CD8-positive, alpha-beta memory T cell (primary cell): Measurements from ENCODE around the gene SLC2A1. TPM values are rescaled to one million over a fixed set of nuclear protein-coding genes. Genes with fewer than 3 reads are reported as not detected.

Experiments used
- CTCF ChIA-PET: fragments of 350-600 bp; sonication (Branson Sonifier 250); formaldehyde crosslinking; loops from one replicate; lab custom pipeline; 2021; ENCODE audit warnings: antibody characterized with exemption; lab: Charles Lee
- POLR2A ChIA-PET: fragments of 350-600 bp; sonication (Branson Sonifier 250); formaldehyde crosslinking; loops from one replicate; lab custom pipeline; 2021; ENCODE audit warnings: antibody characterized with exemption; lab: Charles Lee
- DNase-seq, 5 donors: peaks; one replicate each; pipeline versions ENCODE4 v3.0.0 to v3.0.0-alpha.2; 2020 to 2022; ENCODE audit warnings: mixed read lengths in 1 of 5
- H3K27ac ChIP-seq: one replicate; pipeline ENCODE4 v1.7.0; 2013; ENCODE audit warnings: low read depth, mild to moderate bottlenecking, low read length, moderate library complexity
- H3K27me3 ChIP-seq: 2 replicates; pipeline ENCODE4 v1.7.0; 2013; ENCODE audit warnings: low read length, mild to moderate bottlenecking; ENCODE audit not compliant: insufficient read depth, poor library complexity, severe bottlenecking
- H3K36me3 ChIP-seq: 2 replicates; pipeline ENCODE4 v1.7.0; 2013; ENCODE audit warnings: mild to moderate bottlenecking, low read length, moderate library complexity; ENCODE audit not compliant: insufficient read depth
- H3K4me1 ChIP-seq: 2 replicates; pipeline ENCODE4 v1.7.0; 2013; ENCODE audit warnings: mild to moderate bottlenecking, low read length, moderate library complexity; ENCODE audit not compliant: insufficient read depth
- H3K4me3 ChIP-seq: 2 replicates; pipeline ENCODE4 v1.7.0; 2013; ENCODE audit warnings: mild to moderate bottlenecking, low read length
- H3K9me3 ChIP-seq: 2 replicates; pipeline ENCODE4 v1.7.0; 2013; ENCODE audit warnings: mild to moderate bottlenecking, low read length
- H3K27ac Mint-ChIP-seq, 8 donors: one replicate each; pipeline ENCODE4 v1.8.0; 2020 to 2021; ENCODE audit warnings: mixed read lengths in 8 of 8, mild to moderate bottlenecking in 6 of 8, inconsistent platforms in 3 of 8, moderate library complexity in 3 of 8
- H3K27me3 Mint-ChIP-seq, 2 donors: one replicate each; pipeline ENCODE4 v1.8.0; 2020 to 2021; ENCODE audit warnings: mixed read lengths in 2 of 2, mild to moderate bottlenecking in 1 of 2, moderate library complexity in 1 of 2
- H3K36me3 Mint-ChIP-seq, 3 donors: one replicate each; pipeline ENCODE4 v1.8.0; 2020 to 2021; ENCODE audit warnings: mixed read lengths in 3 of 3, inconsistent platforms in 1 of 3, mild to moderate bottlenecking in 1 of 3
- H3K4me1 Mint-ChIP-seq, 3 donors: one replicate each; pipeline ENCODE4 v1.8.0; 2020 to 2021; ENCODE audit warnings: mixed read lengths in 3 of 3, inconsistent platforms in 1 of 3, mild to moderate bottlenecking in 1 of 3
- H3K4me3 Mint-ChIP-seq, 7 donors: one replicate each; pipeline ENCODE4 v1.8.0; 2020 to 2021; ENCODE audit warnings: mixed read lengths in 7 of 7, mild to moderate bottlenecking in 6 of 7, moderate library complexity in 4 of 7, inconsistent platforms in 2 of 7
- H3K9me3 Mint-ChIP-seq, 5 donors: one replicate each; pipeline ENCODE4 v1.8.0; 2020 to 2022; ENCODE audit warnings: mixed read lengths in 5 of 5, mild to moderate bottlenecking in 3 of 5, moderate library complexity in 2 of 5, inconsistent platforms in 1 of 5
- polyA plus RNA-seq: library from polyadenylated mRNA; unstranded; fragments of 300-500 nt; fragmentation: Illumina TruSeq; gene quantifications from one replicate; pipeline ENCODE4 v1.2.3, GENCODE V29; 2021
- total RNA-seq, 2 experiments: library from RNA; stranded (reverse); gene quantifications; one replicate each; pipeline ENCODE4 v1.2.3, GENCODE V29; 2021

Gene SLC2A1
- total and polyA plus RNA-seq, 3 experiments from 2014 or later, result 42.6 to 108 (median 103) TPM

DNA sequence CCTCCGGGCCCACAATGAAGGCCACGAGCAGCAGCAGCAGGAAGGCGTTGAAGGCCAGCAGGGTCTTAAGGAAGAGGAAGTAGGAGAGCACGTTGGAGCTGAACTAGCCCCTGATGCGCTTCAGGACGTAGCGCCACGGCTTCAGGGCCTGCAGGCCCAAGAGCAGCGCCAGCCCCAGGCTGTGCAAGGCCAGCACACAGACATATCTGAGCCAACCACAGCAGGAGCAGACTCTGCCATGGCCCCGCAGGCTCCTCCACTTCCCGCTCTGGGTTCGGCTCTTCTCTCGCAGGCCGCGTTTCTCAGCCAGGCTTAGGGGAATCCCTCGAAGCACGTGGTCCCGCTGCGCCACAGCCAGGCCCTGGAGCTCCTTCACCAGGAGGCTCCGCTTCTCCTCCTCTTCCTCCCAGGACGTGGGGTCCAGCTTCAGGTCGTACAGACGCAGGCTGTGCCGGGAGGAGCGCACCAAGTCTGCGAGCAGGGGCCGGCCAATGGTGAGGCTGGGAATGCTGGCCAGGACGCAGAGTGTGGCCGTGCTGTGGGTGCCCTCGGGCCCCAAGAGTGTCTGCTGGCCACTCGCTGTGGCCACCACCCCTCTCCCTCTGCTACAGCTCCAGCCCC lies 70.5 kb downstream of the SLC2A1 start:
- no peak for DNase-seq
- no peaks in the 10 kb centered on the region for H3K9me3 Mint-ChIP-seq
- Histone ChIP-seq H3K9me3 (no peaks in the 10 kb centered on the region), H3K36me3 (no peaks in the 10 kb centered on the region), H3K4me1 (no peaks in the 10 kb centered on the region), H3K27ac (no peak overlapping the region), H3K27me3 (no peaks in the 10 kb centered on the region), H3K4me3 (no peak overlapping the region)
- ChIA-PET POLR2A (no interaction called here), CTCF (interaction anchor here (0.6 to 1.6 kb wide), 2 partner anchors 25 to 166 kb away, joined by 3 read pairs; no protein-coding TSS in a partner anchor)
- peaks cover 2 to 23% of the 10 kb centered on the region in 2 donors for H3K27me3 Mint-ChIP-seq
- H3K27ac Mint-ChIP-seq, result peak overlapping the region in 1 of 8 donors; percentile 47
- no peaks in the 10 kb centered on the region for H3K4me1 Mint-ChIP-seq
- H3K36me3 Mint-ChIP-seq, result peaks cover 0 to 2% (median 0%) of the 10 kb centered on the region in 3 donors
- H3K4me3 Mint-ChIP-seq, result no peak overlapping the region

DNA sequence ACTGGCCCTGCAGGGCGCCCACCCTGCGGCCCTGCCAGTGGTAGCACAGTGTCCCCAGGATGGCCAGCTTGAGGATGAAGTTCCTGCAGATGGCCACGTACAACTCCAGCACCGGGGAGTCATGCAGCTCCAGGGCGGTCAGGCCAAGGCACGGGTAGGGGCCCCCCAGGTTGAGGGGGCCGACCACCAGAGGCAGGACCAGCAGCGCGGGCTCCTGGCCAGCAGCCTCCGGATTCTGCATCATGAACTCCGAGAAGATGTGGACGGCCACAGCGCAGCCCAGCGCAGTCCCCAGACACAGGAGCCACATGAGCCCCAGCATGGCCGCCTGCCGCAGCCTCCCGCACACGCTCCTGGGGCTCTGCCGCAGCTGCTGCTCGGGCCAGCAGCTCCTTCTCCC lies 71.3 kb downstream of the SLC2A1 start:
- Histone ChIP-seq H3K27me3 (no peaks in the 10 kb centered on the region), H3K36me3 (no peaks in the 10 kb centered on the region), H3K9me3 (no peaks in the 10 kb centered on the region), H3K4me3 (no peak overlapping the region), H3K27ac (no peak overlapping the region), H3K4me1 (no peaks in the 10 kb centered on the region)
- Mint-ChIP-seq H3K9me3 (no peaks in the 10 kb centered on the region), H3K36me3 (peaks cover 0 to 2% (median 0%) of the 10 kb centered on the region in 3 donors), H3K4me3 (no peak overlapping the region), H3K27me3 (peaks cover 2 to 21% of the 10 kb centered on the region in 2 donors), H3K4me1 (no peaks in the 10 kb centered on the region), H3K27ac (no peak overlapping the region)
- ChIA-PET POLR2A (no interaction called here), CTCF (interaction anchor here (1.6 kb wide), 1 partner anchor 26 kb away, joined by 3 read pairs; no protein-coding TSS in a partner anchor)
- DNase-seq, result no peak

DNA sequence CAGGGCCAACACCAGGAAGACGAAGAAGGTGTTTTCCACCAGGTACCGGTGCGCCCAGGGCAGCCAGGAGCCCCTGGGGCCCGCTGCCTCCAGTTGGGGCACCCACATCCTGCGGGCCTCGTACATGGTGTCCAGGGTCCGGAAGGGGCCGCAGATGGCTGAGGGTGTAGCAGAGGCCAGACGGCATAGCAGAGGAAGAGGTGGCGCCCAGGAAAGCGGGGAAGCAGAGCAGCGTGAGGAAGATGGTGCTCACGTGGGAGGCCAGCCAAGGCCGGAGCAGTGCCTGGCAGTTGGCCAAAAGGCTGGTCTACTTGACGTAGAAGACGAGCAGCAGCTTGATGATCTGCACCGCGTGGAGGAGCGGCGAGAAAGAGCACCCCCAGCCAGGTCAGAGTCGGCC lies 71.9 kb downstream of the SLC2A1 start:
- Mint-ChIP-seq H3K4me1 (no peaks in the 10 kb centered on the region), H3K27me3 (peaks cover 2 to 19% of the 10 kb centered on the region in 2 donors), H3K36me3 (peaks cover 0 to 2% (median 0%) of the 10 kb centered on the region in 3 donors), H3K9me3 (no peaks in the 10 kb centered on the region), H3K4me3 (no peak overlapping the region), H3K27ac (no peak overlapping the region)
- no peak for DNase-seq
- H3K27ac ChIP-seq, result no peak overlapping the region
- CTCF ChIA-PET, result interaction anchor here (1.6 kb wide), 1 partner anchor 27 kb away, joined by 3 read pairs; no protein-coding TSS in a partner anchor
- H3K36me3 ChIP-seq, result no peaks in the 10 kb centered on the region
- no peaks in the 10 kb centered on the region for H3K4me1 ChIP-seq
- H3K9me3 ChIP-seq, result no peaks in the 10 kb centered on the region
- no peaks in the 10 kb centered on the region for H3K27me3 ChIP-seq
- POLR2A ChIA-PET, result no interaction called here
- H3K4me3 ChIP-seq, result no peak overlapping the region

DNA sequence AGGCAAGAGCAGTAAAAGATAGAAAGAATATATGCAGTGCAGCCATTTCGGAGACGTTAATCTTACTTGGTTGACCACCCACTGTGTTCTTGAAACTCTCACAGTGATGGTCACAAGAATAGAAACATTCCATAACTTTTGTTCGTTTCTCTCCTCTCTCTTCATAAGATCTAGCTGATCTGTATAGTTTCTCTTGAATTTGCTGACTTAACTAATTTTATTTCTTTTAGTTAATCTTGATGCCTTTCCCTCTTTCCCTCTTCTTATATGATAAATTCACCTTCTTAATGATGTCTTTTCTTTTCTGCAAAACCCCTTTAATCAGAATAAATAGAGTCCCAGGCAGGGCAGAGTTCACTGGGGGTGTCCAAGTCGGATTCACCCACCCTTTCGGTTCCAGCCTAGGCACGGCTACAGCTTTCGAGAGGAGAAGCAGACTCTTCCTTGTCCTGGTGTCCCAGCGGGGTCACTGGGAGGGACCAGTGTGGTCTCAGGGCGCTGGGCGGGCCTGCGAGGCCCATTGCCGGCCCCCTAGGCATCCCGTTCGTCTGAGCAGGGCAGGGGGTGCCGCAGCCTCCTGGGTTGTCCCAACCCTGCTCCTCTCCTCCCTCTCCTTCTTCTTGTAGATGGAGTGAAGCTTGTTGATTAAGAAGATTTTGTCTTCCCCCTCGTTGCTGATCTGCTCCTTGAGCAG lies 72.5 kb downstream of the SLC2A1 start:
- H3K36me3 Mint-ChIP-seq, result no peaks in the 10 kb centered on the region
- H3K27ac ChIP-seq, result no peak overlapping the region
- no peak for DNase-seq
- H3K4me3 ChIP-seq, result no peak overlapping the region
- H3K9me3 Mint-ChIP-seq, result no peaks in the 10 kb centered on the region
- H3K4me1 ChIP-seq, result no peaks in the 10 kb centered on the region
- ChIA-PET CTCF (no interaction called here), POLR2A (no interaction called here)
- no peaks in the 10 kb centered on the region for H3K4me1 Mint-ChIP-seq
- no peaks in the 10 kb centered on the region for H3K36me3 ChIP-seq
- H3K27me3 ChIP-seq, result no peaks in the 10 kb centered on the region
- H3K4me3 Mint-ChIP-seq, result no peak overlapping the region
- no peak overlapping the region for H3K27ac Mint-ChIP-seq
- H3K27me3 Mint-ChIP-seq, result peaks cover 2 to 22% of the 10 kb centered on the region in 2 donors
- no peaks in the 10 kb centered on the region for H3K9me3 ChIP-seq

DNA sequence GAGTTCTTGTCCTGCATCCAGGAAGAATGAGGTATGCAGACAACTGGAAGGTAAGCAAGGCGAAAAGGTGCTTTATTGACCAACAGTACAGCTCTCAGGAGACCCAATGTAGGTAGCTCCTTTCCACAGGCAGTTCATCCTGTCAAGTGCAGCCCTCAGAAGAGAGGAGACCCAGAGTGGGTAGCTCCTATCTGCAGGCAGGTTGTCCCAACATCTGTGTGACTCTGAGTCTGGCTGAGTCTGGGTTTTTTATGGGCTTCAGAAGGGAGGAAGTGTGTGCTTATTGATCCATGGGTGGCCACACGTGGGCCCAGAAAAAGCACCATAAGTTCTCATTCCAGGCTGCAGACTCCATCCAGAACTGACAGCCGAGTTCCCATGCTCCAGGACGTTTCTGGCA lies 78.3 kb downstream of the SLC2A1 start:
- Histone ChIP-seq H3K27me3 (no peaks in the 10 kb centered on the region), H3K27ac (no peak overlapping the region), H3K4me1 (no peaks in the 10 kb centered on the region), H3K4me3 (no peak overlapping the region), H3K9me3 (no peaks in the 10 kb centered on the region), H3K36me3 (no peaks in the 10 kb centered on the region)
- Mint-ChIP-seq H3K4me3 (no peak overlapping the region), H3K36me3 (no peaks in the 10 kb centered on the region), H3K27ac (no peak overlapping the region), H3K27me3 (peaks cover 14 to 32% of the 10 kb centered on the region in 2 donors), H3K4me1 (no peaks in the 10 kb centered on the region), H3K9me3 (no peaks in the 10 kb centered on the region)
- no peak for DNase-seq
- ChIA-PET POLR2A (no interaction called here), CTCF (no interaction called here)

DNA sequence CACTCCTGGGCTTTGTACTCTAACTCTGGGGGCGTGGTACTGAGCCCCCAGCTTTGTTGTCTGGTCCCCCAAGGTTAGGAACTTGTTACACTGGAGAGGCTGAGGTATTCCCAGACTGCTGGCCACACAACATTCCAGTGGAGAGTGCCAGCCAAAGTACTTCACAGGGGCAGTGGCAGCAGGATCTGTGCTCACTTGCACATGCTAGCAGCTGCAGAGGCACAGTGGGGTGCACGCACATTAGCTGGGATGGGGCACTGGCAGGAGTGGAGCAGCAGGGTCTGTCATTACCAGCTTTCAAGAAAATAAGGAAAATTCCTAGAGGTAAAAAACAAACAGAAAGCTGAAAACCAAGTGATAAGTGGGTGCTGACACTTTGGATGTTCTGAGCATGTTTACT lies 81.3 kb downstream of the SLC2A1 start:
- H3K9me3 ChIP-seq, result no peaks in the 10 kb centered on the region
- CTCF ChIA-PET, result interaction anchor here (1.0 kb wide), 1 partner anchor 196 kb away, joined by 3 read pairs; no protein-coding TSS in a partner anchor
- H3K9me3 Mint-ChIP-seq, result peaks cover 0 to 8% (median 0%) of the 10 kb centered on the region in 5 donors
- no peaks in the 10 kb centered on the region for H3K4me1 Mint-ChIP-seq
- no peak for DNase-seq
- H3K27me3 ChIP-seq, result no peaks in the 10 kb centered on the region
- H3K36me3 Mint-ChIP-seq, result no peaks in the 10 kb centered on the region
- POLR2A ChIA-PET, result no interaction called here
- no peak overlapping the region for H3K27ac Mint-ChIP-seq
- H3K4me1 ChIP-seq, result no peaks in the 10 kb centered on the region
- no peak overlapping the region for H3K4me3 ChIP-seq
- no peak overlapping the region for H3K4me3 Mint-ChIP-seq
- no peak overlapping the region for H3K27ac ChIP-seq
- H3K36me3 ChIP-seq, result no peaks in the 10 kb centered on the region
- peaks cover 12 to 19% of the 10 kb centered on the region in 2 donors for H3K27me3 Mint-ChIP-seq

DNA sequence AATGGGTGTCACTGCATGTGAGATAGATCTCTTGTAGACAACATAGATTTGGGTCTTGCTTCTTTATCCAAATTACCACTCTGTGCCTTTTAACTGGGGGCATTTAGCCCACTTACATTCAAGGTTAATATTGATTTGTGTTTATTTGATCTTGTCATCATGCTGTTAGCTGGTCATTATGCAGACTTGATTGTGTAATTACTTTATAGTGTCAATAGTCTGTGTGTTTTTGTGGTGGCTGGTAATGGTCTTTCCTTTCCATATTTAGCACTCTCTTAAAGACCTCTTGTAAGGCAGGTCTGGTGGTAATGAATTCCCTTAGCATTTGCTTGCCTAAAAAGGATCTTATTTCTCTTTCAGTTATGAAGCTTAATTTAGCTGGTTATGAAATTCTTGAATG lies 82.7 kb downstream of the SLC2A1 start:
- Mint-ChIP-seq H3K36me3 (no peaks in the 10 kb centered on the region), H3K4me3 (no peak overlapping the region), H3K27ac (no peak overlapping the region), H3K4me1 (no peaks in the 10 kb centered on the region), H3K27me3 (peaks cover 14 to 15% of the 10 kb centered on the region in 2 donors), H3K9me3 (peaks cover 0 to 8% (median 0%) of the 10 kb centered on the region in 5 donors)
- Histone ChIP-seq H3K9me3 (no peaks in the 10 kb centered on the region), H3K27ac (no peak overlapping the region), H3K4me1 (no peaks in the 10 kb centered on the region), H3K4me3 (no peak overlapping the region), H3K36me3 (no peaks in the 10 kb centered on the region), H3K27me3 (no peaks in the 10 kb centered on the region)
- POLR2A ChIA-PET, result no interaction called here
- CTCF ChIA-PET, result no interaction called here
- no peak for DNase-seq
